KG1 (cell line): ENCODE measurements around the gene RAB1A.
"Not testable (repeated sequence)": the region's sequence is repeated elsewhere in the genome, so short reads cannot be mapped to it uniquely, and the experiment has no call there.

Source experiments
- DNase-seq: peaks from one replicate; lab custom pipeline; 2025; lab: John Stamatoyannopoulos, UW

The RAB1A gene

DNA sequence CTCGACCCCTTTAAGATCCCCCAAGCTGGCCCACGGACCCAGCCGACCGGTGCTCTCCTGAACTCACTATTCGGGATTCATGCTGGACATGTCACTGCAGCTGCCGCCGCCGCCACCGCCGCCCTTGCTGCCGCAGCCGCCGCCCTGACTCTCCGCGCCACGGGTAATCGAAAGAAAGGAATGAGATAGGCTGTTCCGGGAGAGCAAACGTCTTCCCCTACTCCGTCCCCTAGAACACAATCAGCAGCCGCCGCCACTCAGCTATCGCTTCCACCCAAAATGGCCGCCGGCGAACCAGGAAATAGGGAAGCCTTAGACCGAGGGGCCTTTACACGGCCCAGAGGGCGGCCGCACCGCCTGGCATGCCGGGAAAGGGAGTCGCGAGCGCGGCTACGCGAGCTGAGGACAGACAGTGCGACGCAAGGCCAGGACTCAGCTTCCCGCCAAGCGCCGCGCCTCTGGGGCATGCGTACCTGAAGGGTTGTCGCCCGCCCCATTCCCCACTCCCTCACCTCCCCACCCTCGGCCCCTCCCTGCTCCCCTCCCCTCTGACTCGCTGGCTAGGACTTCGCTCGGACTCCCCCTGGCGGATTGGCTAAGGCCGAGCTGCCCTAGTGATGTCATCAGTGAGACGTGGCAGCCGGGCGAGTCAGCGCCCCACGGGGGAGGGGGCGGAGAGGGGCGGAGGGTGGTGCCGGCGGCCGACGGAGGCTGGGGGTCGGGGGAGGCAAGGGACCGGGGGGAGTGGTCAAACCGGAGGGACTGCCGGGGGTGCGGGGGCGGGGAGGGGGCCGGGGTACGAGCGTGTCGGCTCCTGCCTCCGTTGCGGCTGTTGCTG, at the start of gene RAB1A:
Gene RAB1A (minus strand): TSS at position 281 of the 838 bp plus-strand sequence. CDS start 191 bp downstream, at position 90.
- DNase-seq = peak; percentile 96

DNA sequence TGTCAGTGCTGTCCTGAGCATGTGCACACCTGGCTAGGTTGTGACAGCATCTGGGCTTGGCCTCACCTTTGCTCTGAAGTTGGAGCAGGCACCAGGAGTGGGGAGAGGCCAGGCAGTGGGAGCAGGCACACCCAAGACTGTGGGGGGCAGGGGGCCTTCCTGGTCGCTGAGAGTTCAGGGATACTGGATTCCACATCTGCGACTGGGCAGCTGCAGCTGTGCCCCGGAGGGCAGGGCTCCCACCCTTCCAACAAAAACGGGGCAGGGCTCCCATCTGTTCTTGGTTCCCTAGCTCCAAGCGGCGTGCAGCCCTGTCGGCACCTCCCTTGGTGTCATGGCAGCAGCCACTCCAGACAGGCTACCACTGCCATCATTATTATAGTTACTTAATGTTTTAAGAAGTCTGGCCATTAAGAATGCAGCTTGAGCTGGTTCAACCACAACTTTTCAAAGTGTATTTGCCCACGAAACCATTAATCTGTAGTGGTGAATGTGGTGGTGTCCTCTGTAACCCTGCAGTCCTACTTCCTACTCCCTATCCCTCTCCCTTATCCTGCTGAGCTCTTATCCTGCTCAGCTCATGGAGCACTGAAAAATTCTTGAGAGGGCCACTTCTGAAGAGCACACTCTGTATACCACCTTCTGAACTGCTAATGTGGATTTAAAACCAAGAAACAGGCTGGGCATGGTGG, 48.0 kb upstream of the RAB1A start:
- no peak for DNase-seq

DNA sequence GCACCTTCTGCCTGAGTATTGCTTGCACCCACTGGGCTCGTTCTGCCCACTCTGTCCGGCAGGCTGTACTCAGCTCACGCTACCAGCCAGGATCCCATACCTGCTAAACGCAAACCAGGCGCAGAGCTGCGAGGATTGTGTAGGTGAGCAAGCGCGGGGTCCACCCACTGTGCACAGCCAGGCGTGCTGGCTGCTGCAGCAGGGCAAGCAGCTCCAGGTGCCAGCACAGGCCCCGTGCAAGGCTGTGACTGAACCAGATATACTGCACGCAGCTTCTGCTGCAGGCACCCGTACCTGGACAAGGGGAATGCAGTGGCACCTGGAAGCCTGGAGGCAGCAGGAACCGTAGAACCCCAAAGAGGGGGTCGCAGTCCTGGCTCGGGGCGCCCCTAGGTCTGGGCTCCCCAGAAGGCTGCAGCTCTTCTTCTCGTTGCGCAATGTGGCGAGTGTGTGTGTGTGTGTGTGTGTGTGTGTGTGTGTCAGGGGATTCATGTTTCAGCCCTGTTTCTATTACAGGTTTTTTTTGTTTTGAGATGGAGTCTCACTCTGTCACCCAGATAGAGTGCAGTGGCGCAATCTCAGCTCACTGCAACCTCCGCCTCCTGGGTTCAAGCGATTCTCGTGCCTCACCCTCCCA, 46.1 kb upstream of the RAB1A start:
- no peak for DNase-seq

DNA sequence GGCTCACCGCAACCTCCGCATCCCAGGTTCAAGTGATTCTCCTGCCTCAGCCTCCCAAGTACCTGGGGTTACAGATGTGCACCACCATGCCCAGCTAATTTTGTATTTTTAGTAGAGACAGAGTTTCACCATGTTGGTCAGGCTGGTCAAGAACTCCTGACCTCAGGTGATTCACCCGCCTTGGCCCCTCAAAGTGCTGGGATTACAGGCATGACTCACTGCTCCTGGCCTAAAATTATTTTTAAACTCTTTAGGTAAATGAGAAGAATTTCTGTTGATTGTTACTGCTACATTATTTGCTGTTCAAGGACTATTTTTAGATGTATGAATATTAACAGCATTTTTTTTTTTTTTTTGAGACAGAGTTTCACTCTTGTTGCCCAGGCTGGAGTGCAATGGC, 44.1 kb upstream of the RAB1A start:
- not testable (repeated sequence) for DNase-seq

DNA sequence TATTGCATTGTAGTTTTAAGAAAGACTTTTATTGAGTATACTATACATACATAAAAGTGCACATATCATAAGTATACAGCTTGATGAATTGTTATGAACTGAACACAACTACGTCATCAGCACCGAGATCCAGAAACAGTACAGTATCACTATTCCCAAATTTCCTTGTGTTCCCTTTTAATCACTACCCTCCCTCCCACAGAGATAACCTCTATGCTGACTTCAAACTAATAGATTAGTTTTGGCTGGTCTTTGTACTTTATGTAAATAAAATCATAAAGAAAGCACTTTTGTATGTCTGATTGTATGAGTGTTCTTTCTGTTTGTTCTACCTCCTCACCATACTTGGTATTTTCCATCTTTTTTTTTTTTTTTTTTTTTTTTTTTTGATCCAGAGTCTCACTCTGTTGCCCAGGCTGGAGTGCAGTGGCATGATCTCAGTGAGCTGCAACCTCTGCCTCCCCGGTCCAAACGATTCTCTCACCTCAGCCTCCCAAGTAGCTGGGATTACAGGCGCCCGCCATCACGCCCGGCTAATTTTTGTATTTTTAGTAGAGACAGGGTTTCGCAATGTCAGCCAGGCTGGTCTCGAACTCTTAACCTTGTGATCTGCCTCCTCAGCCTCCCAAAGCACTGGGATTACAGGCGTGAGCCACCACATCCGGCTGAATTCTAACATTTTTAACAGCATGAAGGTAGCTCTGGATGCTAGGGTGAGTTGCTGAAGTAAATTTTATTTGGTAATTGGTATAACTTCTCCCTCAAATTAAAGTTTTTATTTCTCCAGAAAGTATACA, 43.3 kb upstream of the RAB1A start:
- DNase-seq = no peak

- not testable (repeated sequence) for DNase-seq
These were observed 40.9 kb upstream of the RAB1A start for GRCh38 chr2:65170611-65171477.

- DNase-seq = no peak
These were observed 39.8 kb upstream of the RAB1A start for GRCh38 chr2:65169760-65170136.

DNA sequence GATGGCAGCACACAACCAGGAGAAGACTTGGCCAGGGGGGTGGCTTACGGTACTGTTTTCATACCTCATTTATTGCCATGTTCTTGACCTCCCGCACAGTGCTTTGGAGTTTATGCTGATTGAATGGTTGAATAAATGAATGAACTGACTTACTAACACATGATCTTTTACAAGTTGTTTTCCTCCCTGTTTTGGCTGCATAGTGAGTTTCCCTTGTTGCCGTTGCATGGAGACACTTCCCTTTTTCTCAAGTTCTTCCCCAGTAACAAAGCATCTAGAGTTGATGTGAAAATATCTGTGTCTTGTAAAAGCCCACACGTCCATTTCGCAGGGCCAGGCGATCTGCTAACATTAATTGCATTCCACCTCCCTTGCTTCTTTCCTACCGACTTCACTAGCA, 35.7 kb upstream of the RAB1A start:
- DNase-seq = peak; percentile 29

- peak; percentile 27 for DNase-seq
These were observed 34.6 kb upstream of the RAB1A start for GRCh38 chr2:65164426-65164891.

- no peak for DNase-seq
These were observed 31.7 kb upstream of the RAB1A start for GRCh38 chr2:65161551-65162100.

- peak; percentile 32 for DNase-seq
These were observed 30.0 kb upstream of the RAB1A start for GRCh38 chr2:65159906-65160305.

DNA sequence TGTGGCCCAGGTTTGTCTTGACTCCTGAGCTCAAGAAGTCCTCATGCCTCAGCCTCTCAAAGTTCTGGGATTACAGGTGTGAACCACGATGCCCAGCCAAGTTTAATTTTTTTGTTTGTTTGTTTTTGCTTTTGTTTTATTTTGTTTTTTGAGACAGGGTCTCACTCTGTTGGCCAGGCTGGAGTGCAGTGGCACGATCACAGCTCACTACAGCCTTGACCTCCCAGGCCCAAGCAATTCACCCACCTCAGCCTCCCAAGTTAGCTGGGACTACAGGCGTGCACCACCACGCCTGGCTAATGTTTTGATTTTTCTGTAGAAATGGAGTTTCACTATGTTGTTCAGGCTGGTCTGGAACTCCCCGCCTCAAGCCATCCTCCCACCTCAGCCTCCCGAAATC, 29.4 kb upstream of the RAB1A start:
- no peak for DNase-seq

GRCh38 chr2:65158557-65158956, 28.7 kb upstream of the RAB1A start:
- DNase-seq = no peak

DNA sequence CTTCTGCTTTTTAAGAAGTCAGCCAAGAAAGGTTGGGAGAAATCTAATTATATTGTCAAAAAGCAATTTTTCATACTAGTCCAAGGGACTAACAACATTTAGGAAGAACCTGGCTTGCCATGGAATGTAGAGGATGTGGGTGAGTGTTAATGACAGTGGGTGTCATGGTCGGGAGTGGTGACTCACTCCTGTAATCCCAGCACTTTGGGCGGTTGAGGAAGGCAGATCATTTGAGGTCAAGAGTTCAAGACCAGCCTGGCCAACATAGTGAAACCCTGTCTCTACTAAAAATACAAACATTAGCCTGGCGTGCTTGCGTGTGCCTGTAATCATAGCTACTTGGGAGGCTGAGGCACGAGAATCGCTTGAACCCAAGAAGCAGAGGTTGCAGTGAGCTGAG, 27.9 kb upstream of the RAB1A start:
- DNase-seq = not testable (repeated sequence)

GRCh38 chr2:65156041-65156440, 26.1 kb upstream of the RAB1A start:
- DNase-seq = no peak

DNA sequence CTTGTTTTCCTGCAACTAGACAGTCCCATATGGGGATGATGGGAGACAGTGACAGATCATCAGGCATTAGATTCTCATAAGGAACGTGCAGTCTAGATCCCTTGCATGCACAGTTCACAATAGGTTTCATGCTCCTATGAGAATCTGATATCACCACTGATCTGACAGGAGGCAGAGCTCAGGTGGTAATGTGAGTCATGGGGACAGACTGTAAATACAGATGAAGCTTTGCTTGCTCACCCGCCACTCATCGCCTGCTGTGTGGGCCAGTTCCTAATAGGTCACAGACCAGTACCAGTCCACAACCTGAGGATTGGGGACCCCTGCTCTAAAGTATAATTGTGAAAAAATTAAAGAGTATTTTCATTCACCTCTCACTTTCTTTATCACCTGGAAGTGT, 23.6 kb upstream of the RAB1A start:
- no peak for DNase-seq

DNA sequence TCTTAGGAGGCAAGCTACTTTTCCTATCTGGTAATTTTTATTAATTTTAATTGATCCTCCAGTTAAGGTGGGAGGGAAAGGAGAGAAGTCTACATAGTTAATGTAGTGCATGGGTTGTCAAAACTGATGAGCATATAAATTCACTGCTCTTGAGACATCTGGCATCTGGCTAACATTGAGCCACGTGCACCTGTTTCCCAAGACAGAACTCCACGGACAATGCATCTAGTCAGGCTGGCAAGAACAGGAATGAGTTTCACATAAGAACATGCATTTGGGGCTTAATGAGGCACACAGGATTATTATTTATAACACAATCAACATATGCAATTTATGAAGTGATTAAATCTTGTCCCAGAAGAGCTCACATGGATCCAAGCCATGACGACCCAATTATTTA, 16.2 kb upstream of the RAB1A start:
- no peak for DNase-seq

DNA sequence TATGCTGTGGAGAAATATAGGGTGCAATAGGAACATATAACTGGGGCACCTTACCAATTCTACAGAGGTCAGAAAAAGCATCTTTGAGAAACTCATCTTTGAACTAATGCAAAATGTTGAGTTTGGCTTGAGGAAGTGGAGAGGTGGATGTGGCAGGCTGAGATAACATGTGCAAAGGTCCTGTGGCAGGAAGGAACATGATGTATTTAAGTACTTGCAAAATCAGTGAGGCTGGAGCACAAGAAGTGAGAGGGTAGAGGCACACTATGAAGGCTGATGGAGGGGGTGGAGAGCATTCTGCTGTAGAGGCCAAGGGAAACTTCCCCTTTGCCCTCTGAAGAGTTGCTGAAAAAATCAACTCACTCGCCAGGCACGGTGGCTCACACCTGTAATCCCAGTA, 14.7 kb upstream of the RAB1A start:
- DNase-seq = no peak

DNA sequence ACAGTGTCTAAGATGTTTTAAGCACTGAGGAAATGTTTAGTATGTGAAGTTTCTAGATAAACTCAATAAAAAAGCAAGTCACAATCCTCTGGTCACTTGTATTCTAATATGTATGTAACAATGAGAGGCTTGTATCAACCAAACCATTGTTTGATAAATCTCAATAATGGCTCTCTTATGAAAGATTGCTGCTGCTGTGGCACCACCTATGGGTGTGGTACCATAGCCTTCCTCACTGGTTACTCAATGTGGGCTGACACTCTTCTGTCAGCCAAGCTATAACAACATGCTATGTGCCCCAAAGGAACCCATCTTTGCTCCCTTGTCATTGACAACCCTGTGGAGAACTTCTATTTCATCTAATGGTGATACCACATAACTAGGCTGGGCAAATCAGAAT, 12.6 kb upstream of the RAB1A start:
- no peak for DNase-seq

- DNase-seq = no peak
These were observed 7.4 kb upstream of the RAB1A start for GRCh38 chr2:65137197-65137775.
